ENCODE measurements around the gene HTD2. TPM values are rescaled to one million over a fixed set of nuclear protein-coding genes. Genes with fewer than 3 reads are reported as not detected.
"Not testable (repeated sequence)": the region's sequence is repeated elsewhere in the genome, so short reads cannot be mapped to it uniquely, and the experiment has no call there.

Gene HTD2
- total RNA-seq, 1 experiment from 2014 or later, result 11.4 TPM

- Mint-ChIP-seq H3K4me1 (no peaks in the 10 kb centered on the region), H3K27ac (no peak overlapping the region), H3K27me3 (ENCODE audit: low read depth) (no peaks in the 10 kb centered on the region), H3K36me3 (no peaks in the 10 kb centered on the region), H3K9me3 (no peaks in the 10 kb centered on the region), H3K4me3 (no peak overlapping the region)
- ATAC-seq, result no peak
- CTCF ChIA-PET, result interaction anchor here (1.3 to 1.6 kb wide), 2 partner anchors 39 to 49 kb away, joined by 3 to 4 read pairs; partner anchors contain the start of genes HTD2 and RPP14
- POLR2A ChIA-PET, result no interaction called here
- no peak for DNase-seq (ENCODE audit: low spot score)
- TF ChIP-seq, protein P1, sequence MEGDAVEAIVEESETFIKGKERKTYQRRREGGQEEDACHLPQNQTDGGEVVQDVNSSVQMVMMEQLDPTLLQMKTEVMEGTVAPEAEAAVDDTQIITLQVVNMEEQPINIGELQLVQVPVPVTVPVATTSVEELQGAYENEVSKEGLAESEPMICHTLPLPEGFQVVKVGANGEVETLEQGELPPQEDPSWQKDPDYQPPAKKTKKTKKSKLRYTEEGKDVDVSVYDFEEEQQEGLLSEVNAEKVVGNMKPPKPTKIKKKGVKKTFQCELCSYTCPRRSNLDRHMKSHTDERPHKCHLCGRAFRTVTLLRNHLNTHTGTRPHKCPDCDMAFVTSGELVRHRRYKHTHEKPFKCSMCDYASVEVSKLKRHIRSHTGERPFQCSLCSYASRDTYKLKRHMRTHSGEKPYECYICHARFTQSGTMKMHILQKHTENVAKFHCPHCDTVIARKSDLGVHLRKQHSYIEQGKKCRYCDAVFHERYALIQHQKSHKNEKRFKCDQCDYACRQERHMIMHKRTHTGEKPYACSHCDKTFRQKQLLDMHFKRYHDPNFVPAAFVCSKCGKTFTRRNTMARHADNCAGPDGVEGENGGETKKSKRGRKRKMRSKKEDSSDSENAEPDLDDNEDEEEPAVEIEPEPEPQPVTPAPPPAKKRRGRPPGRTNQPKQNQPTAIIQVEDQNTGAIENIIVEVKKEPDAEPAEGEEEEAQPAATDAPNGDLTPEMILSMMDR (IDR thresholded peaks at IDR 0.05), result no peak
- TF ChIP-seq, protein P2, sequence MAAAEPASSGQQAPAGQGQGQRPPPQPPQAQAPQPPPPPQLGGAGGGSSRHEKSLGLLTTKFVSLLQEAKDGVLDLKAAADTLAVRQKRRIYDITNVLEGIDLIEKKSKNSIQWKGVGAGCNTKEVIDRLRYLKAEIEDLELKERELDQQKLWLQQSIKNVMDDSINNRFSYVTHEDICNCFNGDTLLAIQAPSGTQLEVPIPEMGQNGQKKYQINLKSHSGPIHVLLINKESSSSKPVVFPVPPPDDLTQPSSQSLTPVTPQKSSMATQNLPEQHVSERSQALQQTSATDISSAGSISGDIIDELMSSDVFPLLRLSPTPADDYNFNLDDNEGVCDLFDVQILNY (CRISPR knock-in tag; IDR thresholded peaks at IDR 0.05), result no peak
- TF ChIP-seq NFYB (CRISPR knock-in tag; conservative IDR thresholded peaks at IDR 0.05; ENCODE audit: low read depth), result no peak
- TF ChIP-seq JUN (CRISPR knock-in tag; IDR thresholded peaks at IDR 0.05), result no peak
- TF ChIP-seq HMGA2 (CRISPR knock-in tag; IDR thresholded peaks at IDR 0.05), result no peak
- TF ChIP-seq NR1H2 (CRISPR knock-in tag; IDR thresholded peaks at IDR 0.05), result no peak
- TF ChIP-seq ATF3 (CRISPR knock-in tag; conservative IDR thresholded peaks at IDR 0.05), result no peak
- no peak for TF ChIP-seq ZNF281 (CRISPR knock-in tag; IDR thresholded peaks at IDR 0.05)
- TF ChIP-seq ZMAT4 (CRISPR knock-in tag; IDR thresholded peaks at IDR 0.05), result no peak
- no peak for TF ChIP-seq ZNF396 (CRISPR knock-in tag; IDR thresholded peaks at IDR 0.05; ENCODE audit: borderline replicate concordance)
- TF ChIP-seq MYBL2 (CRISPR knock-in tag; IDR thresholded peaks at IDR 0.05), result no peak
- TF ChIP-seq FOXK1 (CRISPR knock-in tag; IDR thresholded peaks at IDR 0.05), result no peak
- TF ChIP-seq USF2 (CRISPR knock-in tag; IDR thresholded peaks at IDR 0.05), result no peak
- TF ChIP-seq TCF7 (CRISPR knock-in tag; IDR thresholded peaks at IDR 0.05; ENCODE audit: low read depth), result no peak
- no peak for TF ChIP-seq RELA (CRISPR knock-in tag; IDR thresholded peaks at IDR 0.05; ENCODE audit: borderline replicate concordance)
- TF ChIP-seq, protein P3, sequence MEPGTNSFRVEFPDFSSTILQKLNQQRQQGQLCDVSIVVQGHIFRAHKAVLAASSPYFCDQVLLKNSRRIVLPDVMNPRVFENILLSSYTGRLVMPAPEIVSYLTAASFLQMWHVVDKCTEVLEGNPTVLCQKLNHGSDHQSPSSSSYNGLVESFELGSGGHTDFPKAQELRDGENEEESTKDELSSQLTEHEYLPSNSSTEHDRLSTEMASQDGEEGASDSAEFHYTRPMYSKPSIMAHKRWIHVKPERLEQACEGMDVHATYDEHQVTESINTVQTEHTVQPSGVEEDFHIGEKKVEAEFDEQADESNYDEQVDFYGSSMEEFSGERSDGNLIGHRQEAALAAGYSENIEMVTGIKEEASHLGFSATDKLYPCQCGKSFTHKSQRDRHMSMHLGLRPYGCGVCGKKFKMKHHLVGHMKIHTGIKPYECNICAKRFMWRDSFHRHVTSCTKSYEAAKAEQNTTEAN (CRISPR knock-in tag; IDR thresholded peaks at IDR 0.05), result no peak
These were observed 39.7 kb upstream of the HTD2 start for GRCh38 chr3:58266577-58266976.

DNA sequence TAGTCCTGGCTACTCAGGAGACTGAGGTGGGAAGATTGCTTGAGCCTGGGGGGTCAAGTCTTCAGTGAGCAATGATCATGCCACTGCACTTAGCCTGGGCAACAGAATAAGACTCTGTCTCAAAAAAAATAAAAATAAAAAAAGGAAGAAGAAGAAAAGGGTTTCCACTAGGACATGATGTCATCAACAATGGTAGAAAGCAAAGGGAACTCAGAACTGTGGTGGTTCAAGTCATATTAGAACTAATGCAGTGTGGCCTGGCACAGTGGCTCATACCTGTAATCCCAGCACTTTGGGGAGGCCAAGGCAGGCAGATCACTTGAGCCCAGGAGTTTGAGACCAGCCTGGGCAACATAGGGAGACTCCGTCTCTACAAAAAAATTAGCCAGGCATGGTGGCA, 38.8 kb upstream of the HTD2 start:
- H3K4me3 Mint-ChIP-seq; POLR2A ChIA-PET; H3K36me3 Mint-ChIP-seq; DNase-seq (ENCODE audit: low spot score); H3K4me1 Mint-ChIP-seq; H3K27ac Mint-ChIP-seq; H3K9me3 Mint-ChIP-seq; CTCF ChIA-PET; ATAC-seq; H3K27me3 Mint-ChIP-seq (ENCODE audit: low read depth): not testable (repeated sequence)
